Esophagus squamous epithelium (tissue), 4 donors: ENCODE data around the gene RCE1.

ENCODE experiments used
- POLR2A ChIP-seq, 4 donors: fragments of 450-650 bp; IDR thresholded peaks; one replicate each; pipeline ENCODE4 v1.6.1; 2017; ENCODE audit warnings: antibody characterized with exemption in 4 of 4, mild to moderate bottlenecking in 4 of 4, moderate library complexity in 3 of 4
- TF ChIP-seq, protein P1 (sequence below), 6 experiments: fragments of 450-650 bp in 4 of 6; fragments of 200-600 bp in 2 of 6; sonication (generic) in 2 of 6; IDR thresholded peaks; one replicate each; pipeline ENCODE4 v1.5.1; 2016 to 2019; ENCODE audit warnings: antibody characterized with exemption in 6 of 6, mild to moderate bottlenecking in 4 of 6, moderate library complexity in 4 of 6

DNA sequence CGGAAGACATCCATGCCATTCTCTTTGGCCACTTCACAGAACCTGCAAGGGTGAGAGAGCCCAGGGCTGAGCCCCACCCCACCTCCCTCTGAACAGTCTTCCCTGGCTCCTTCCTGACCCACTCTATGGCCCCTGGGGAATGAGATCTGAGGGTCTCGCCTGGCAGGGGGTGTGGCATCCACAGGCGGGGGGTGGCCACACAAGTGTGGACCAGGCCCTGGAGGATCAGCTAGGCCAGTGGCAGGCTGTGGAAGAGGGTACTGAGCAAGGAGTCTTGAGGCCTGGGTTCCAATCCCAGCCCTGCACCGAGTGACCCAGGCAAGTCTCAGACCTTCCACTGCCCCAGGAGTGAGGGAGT, 8.0 kb downstream of the RCE1 start:
- TF ChIP-seq, protein P1, sequence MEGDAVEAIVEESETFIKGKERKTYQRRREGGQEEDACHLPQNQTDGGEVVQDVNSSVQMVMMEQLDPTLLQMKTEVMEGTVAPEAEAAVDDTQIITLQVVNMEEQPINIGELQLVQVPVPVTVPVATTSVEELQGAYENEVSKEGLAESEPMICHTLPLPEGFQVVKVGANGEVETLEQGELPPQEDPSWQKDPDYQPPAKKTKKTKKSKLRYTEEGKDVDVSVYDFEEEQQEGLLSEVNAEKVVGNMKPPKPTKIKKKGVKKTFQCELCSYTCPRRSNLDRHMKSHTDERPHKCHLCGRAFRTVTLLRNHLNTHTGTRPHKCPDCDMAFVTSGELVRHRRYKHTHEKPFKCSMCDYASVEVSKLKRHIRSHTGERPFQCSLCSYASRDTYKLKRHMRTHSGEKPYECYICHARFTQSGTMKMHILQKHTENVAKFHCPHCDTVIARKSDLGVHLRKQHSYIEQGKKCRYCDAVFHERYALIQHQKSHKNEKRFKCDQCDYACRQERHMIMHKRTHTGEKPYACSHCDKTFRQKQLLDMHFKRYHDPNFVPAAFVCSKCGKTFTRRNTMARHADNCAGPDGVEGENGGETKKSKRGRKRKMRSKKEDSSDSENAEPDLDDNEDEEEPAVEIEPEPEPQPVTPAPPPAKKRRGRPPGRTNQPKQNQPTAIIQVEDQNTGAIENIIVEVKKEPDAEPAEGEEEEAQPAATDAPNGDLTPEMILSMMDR (IDR thresholded peaks at IDR 0.05): no peak
- TF ChIP-seq POLR2A (IDR thresholded peaks at IDR 0.05): no peak
